Small intestine (tissue), 16 donors: ENCODE measurements around the gene TUBA8. TPM values are rescaled to one million over a fixed set of nuclear protein-coding genes. Genes with fewer than 3 reads are reported as not detected.
"Not testable (repeated sequence)": the region's sequence is repeated elsewhere in the genome, so short reads cannot be mapped to it uniquely, and the experiment has no call there.

ENCODE experiments used
- DNase-seq, 2 donors: peaks; one replicate each; pipeline versions ENCODE4 v3.0.0 to v3.0.0-alpha.2; 2013
- FAIRE-seq: peaks from 2 replicates; lab custom pipeline; 2012; peaks lifted over from hg19 to GRCh38; lab: Jason Lieb, UNC
- H3K27ac ChIP-seq, 3 donors: one replicate each; pipeline ENCODE4 v1.5.1; 2013; ENCODE audit warnings: low read length in 2 of 3, mild to moderate bottlenecking in 2 of 3, control low read depth in 1 of 3, inconsistent platforms in 1 of 3, low read depth in 1 of 3, moderate library complexity in 1 of 3
- H3K27me3 ChIP-seq, 3 donors: one replicate each; pipeline ENCODE4 v1.6.1; 2013; ENCODE audit warnings: low read length in 3 of 3, inconsistent platforms in 1 of 3; ENCODE audit not compliant: control insufficient read depth in 3 of 3, insufficient read depth in 3 of 3
- H3K36me3 ChIP-seq, 3 donors: one replicate each; pipeline ENCODE4 v1.6.1; 2013; ENCODE audit warnings: low read length in 3 of 3, inconsistent platforms in 1 of 3, low read depth in 1 of 3, mild to moderate bottlenecking in 1 of 3, moderate library complexity in 1 of 3; ENCODE audit not compliant: control insufficient read depth in 3 of 3, insufficient read depth in 2 of 3
- H3K4me1 ChIP-seq, 3 donors: one replicate each; pipeline ENCODE4 v1.6.1; 2013; ENCODE audit warnings: low read length in 2 of 3, inconsistent platforms in 1 of 3, low read depth in 1 of 3, mild to moderate bottlenecking in 1 of 3, moderate library complexity in 1 of 3; ENCODE audit not compliant: control insufficient read depth in 3 of 3, insufficient read depth in 2 of 3
- H3K4me3 ChIP-seq, 3 donors: one replicate each; pipeline ENCODE4 v1.5.1; 2013; ENCODE audit warnings: low read length in 3 of 3, control low read depth in 1 of 3, inconsistent platforms in 1 of 3, low read depth in 1 of 3, mild to moderate bottlenecking in 1 of 3, moderate library complexity in 1 of 3
- H3K9me3 ChIP-seq, 2 donors: one replicate each; pipeline ENCODE4 v1.6.1; 2013; ENCODE audit warnings: low read depth in 1 of 2, low read length in 1 of 2; ENCODE audit not compliant: control insufficient read depth in 2 of 2, insufficient read depth in 1 of 2
- WGBS, 3 donors: extraction: QIAGEN DNeasy Blood & Tissue Kit; methylation state at CpG; one replicate each; pipeline ENCODE4 v1.1.7; 2013; 5-methylcytosine and 5-hydroxymethylcytosine counted together
- long read RNA-seq, 10 donors: transcript quantifications; one replicate each; lab custom pipeline, GENCODE V29; 2026
- polyA plus RNA-seq, 4 donors: library from polyadenylated mRNA; stranded (reverse) in 3 of 4; unstranded in 1 of 4; fragments of 200-250 nt in 3 of 4; fragments of 120-200 nt in 1 of 4; gene quantifications; one replicate each; pipeline versions ENCODE4 v1.2.1 to v1.2.3, GENCODE V29; 2013
- donor health status: healthy with polysubstance abuse.
- donor health status: control.
- donor health status: control.
- donor health status: Bipolar disorder and iron deficiency.
- donor health status: healthy.

The TUBA8 gene
- 1 to 10 TPM; 1.6 to 5.8 (median 4.5) TPM for polyA plus RNA-seq
- long read RNA-seq, donor 1: 0 reads
- long read RNA-seq, donor 2, partial matches to known transcripts: 0 of 1 reads
- long read RNA-seq, donor 2, other reads (novel, unspliced or antisense): 0 of 1 reads
- long read RNA-seq, donor 3: 0 reads
- long read RNA-seq, donor 4: 0 reads
- long read RNA-seq, donor 5: 0 reads
- long read RNA-seq, donor 6: 0 reads
- long read RNA-seq, donor 7, partial matches to known transcripts: 0 of 4 reads
- long read RNA-seq, donor 7, other reads (novel, unspliced or antisense): 0 of 4 reads
- long read RNA-seq, donor 8: 0 reads
- long read RNA-seq, donor 9: 0 reads
- long read RNA-seq, donor 10, partial matches to known transcripts: 0 of 2 reads
- long read RNA-seq, donor 10, other reads (novel, unspliced or antisense): 0 of 2 reads

GRCh38 chr22:18110194-18110953, at the start of gene TUBA8:
TUBA8 (plus strand) TSS chr22:18110809; CDS start chr22:18110866, 57 bp downstream.
- peaks cover 0 to 22% (median 0%) of the 10 kb centered on the region in 3 donors for H3K27me3 ChIP-seq
- no peak within 1 kb of the TSS for H3K27ac ChIP-seq
- H3K9me3 ChIP-seq: peaks cover 0 to 3% of the 10 kb centered on the region in 2 donors
- FAIRE-seq: no peak
- WGBS, 3 donors: 1 to 2% (median 1%) methylated on average over 46 to 72 of the region's 72 CpGs
- H3K4me1 ChIP-seq: peaks cover 0 to 16% (median 0%) of the 10 kb centered on the region in 3 donors
- peaks cover 0 to 2% (median 0%) of the 10 kb centered on the region in 3 donors for H3K36me3 ChIP-seq
- peak; percentile 58 to 61 for DNase-seq
- peak within 1 kb of the TSS in 2 of 3 donors; percentile 18 to 58 for H3K4me3 ChIP-seq

DNA sequence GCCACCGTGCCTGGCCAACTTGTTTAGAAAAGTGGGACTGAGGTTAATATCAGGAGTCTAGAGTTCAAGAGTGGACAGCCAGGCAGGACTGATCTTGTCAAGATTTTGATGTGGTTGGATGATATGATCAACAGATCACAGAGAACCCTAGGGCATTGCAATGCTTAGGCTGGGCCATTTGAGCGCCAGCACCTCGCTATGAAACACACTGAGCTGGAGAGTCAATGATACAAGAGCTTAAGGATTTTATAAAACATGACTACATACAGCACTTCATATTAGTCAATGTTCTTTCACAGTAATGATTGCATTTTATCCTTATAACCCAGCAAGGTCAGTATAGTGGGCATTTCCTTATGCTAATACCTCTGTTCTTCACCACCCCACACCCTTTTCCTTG, 48.2 kb upstream of the TUBA8 start:
- no peak for FAIRE-seq
- Histone ChIP-seq H3K4me3 (no peak overlapping the region), H3K36me3 (no peaks in the 10 kb centered on the region), H3K27ac (peak overlapping the region in 1 of 3 donors; percentile 14), H3K9me3 (no peaks in the 10 kb centered on the region), H3K4me1 (peaks cover 5 to 77% (median 10%) of the 10 kb centered on the region in 3 donors), H3K27me3 (no peaks in the 10 kb centered on the region)
- DNase-seq: peak in 1 of 2 donors; percentile 35
- 82 to 95% (median 94%) methylated on average over 3 of the region's 3 CpGs for WGBS, 3 donors

DNA sequence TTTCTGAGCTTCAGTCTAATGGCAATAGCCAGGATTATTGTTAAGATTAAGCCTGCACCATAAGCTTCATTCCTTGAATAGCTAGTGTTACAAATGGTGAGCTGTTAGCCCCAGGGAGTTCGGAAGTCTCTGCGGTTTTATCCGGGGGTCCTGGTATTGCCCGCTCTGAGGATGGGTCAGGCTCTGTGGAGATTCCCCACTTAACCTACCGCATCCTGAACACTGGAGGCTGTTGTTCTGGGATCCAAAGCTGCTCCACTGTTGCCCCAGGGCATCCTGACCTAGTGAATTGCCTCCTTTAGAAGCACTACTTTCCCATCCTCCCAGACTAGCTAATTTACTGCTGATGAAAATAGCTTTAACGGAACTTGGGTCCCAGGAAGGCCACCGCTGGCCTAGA, 47.3 kb upstream of the TUBA8 start:
- Histone ChIP-seq H3K4me1 (peaks cover 5 to 77% (median 10%) of the 10 kb centered on the region in 3 donors), H3K4me3 (no peak overlapping the region), H3K9me3 (no peaks in the 10 kb centered on the region), H3K27me3 (no peaks in the 10 kb centered on the region), H3K27ac (no peak overlapping the region), H3K36me3 (no peaks in the 10 kb centered on the region)
- DNase-seq: no peak
- FAIRE-seq: no peak
- 87 to 93% (median 90%) methylated on average over 7 of the region's 7 CpGs for WGBS, 3 donors

GRCh38 chr22:18063715-18064114, 46.9 kb upstream of the TUBA8 start:
- H3K36me3 ChIP-seq, DNase-seq, FAIRE-seq, H3K27me3 ChIP-seq, H3K27ac ChIP-seq, H3K9me3 ChIP-seq, H3K4me3 ChIP-seq: not testable (repeated sequence)
- WGBS, 3 donors: 81 to 95% (median 92%) methylated on average over 6 of the region's 6 CpGs
- peaks cover 5 to 77% (median 10%) of the 10 kb centered on the region in 3 donors for H3K4me1 ChIP-seq

DNA sequence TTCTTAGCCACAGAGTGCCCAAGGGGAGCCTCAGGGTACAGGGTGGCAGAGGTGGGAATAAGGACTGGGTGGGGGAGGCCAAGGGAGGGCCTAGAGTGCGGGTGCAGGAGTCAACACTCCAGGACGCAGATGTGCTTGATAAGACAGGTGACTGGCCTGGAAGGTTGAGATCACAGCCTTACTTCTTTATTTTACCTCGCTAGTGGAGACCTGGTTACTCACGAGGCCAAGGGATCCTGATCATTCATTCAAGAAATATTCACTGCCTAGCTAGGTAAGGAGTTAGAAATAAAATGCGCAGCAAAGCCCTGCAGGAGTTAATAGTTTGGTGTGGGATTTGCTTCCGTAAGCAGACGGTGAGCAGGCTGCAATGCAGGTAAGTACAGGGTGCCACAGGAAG, 46.0 kb upstream of the TUBA8 start:
- no peak for FAIRE-seq
- no peaks in the 10 kb centered on the region for H3K27me3 ChIP-seq
- no peak for DNase-seq
- WGBS, 3 donors: 71 to 86% (median 83%) methylated on average over 7 of the region's 7 CpGs
- no peaks in the 10 kb centered on the region for H3K9me3 ChIP-seq
- no peak overlapping the region for H3K27ac ChIP-seq
- peaks cover 5 to 78% (median 10%) of the 10 kb centered on the region in 3 donors for H3K4me1 ChIP-seq
- H3K4me3 ChIP-seq: no peak overlapping the region
- H3K36me3 ChIP-seq: no peaks in the 10 kb centered on the region

- no peak overlapping the region for H3K27ac ChIP-seq
- no peaks in the 10 kb centered on the region for H3K27me3 ChIP-seq
- H3K9me3 ChIP-seq: no peaks in the 10 kb centered on the region
- H3K36me3 ChIP-seq: no peaks in the 10 kb centered on the region
- H3K4me3 ChIP-seq: no peak overlapping the region
- WGBS, 3 donors: 21 to 53% (median 34%) methylated on average over 9 of the region's 9 CpGs
- FAIRE-seq (no peak), DNase-seq (peak in 1 of 2 donors; percentile 25)
- peaks cover 5 to 80% (median 10%) of the 10 kb centered on the region in 3 donors for H3K4me1 ChIP-seq
Observed at GRCh38 chr22:18065256-18065655, 45.4 kb upstream of the TUBA8 start.

- Histone ChIP-seq H3K9me3 (no peaks in the 10 kb centered on the region), H3K4me3 (no peak overlapping the region), H3K4me1 (peaks cover 4 to 80% (median 5%) of the 10 kb centered on the region in 3 donors), H3K27ac (peak overlapping the region in 2 of 3 donors; percentile 22 to 25), H3K36me3 (no peaks in the 10 kb centered on the region), H3K27me3 (no peaks in the 10 kb centered on the region)
- FAIRE-seq (no peak), DNase-seq (peak; percentile 68 to 78)
- 25 to 38% (median 35%) methylated on average over 12 of the region's 12 CpGs for WGBS, 3 donors
Observed at GRCh38 chr22:18066181-18066859, 44.3 kb upstream of the TUBA8 start.

GRCh38 chr22:18067121-18067520, 43.5 kb upstream of the TUBA8 start:
- WGBS, 3 donors: 88 to 94% (median 91%) methylated on average over 3 of the region's 3 CpGs
- peaks cover 4 to 74% (median 5%) of the 10 kb centered on the region in 3 donors for H3K4me1 ChIP-seq
- no peaks in the 10 kb centered on the region for H3K27me3 ChIP-seq
- DNase-seq (no peak), FAIRE-seq (no peak)
- no peaks in the 10 kb centered on the region for H3K36me3 ChIP-seq
- no peak overlapping the region for H3K4me3 ChIP-seq
- no peaks in the 10 kb centered on the region for H3K9me3 ChIP-seq
- peak overlapping the region in 2 of 3 donors; percentile 59 to 75 for H3K27ac ChIP-seq
